NCI-H2029 (cell line): Measurements from ENCODE around the gene SLC16A10.
"Not testable (repeated sequence)": the region's sequence is repeated elsewhere in the genome, so short reads cannot be mapped to it uniquely, and the experiment has no call there.

ENCODE experiments used
- DNase-seq: peaks from one replicate; lab custom pipeline; 2025; lab: John Stamatoyannopoulos, UW

Gene SLC16A10

DNA sequence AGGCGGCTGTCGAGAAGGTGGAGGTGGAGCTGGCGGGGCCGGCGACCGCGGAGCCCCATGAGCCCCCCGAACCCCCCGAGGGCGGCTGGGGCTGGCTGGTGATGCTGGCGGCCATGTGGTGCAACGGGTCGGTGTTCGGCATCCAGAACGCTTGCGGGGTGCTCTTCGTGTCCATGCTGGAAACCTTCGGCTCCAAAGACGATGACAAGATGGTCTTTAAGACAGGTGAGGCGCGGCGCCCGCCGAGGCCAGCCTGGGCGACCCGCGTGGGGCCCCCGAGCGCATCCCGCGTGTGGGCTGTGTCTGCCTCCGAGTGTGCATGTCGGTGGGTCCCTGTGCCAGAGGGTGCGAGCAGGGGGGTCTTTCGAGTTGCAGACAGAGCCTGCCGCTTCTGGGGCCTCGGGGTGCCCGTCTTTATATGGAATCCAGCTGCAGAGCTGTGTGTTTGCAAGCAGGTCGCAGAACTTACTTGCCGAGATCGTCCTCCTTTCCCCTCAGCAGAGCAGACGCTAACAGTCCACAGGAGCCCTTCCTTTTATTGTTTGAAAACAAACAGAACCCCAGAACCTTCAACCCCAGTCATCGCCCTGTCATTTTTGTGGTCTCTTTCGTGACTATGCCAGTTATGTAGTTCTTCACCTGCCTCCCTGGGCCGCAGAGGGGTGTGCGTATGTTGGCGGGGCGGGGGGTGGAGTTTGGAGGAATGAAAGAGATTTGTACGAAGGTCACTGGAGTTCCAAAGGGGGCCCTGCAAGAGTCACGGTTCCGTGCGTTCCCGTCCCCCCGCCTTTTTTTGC is 766 bp downstream of the SLC16A10 start:
- DNase-seq, result no peak

DNA sequence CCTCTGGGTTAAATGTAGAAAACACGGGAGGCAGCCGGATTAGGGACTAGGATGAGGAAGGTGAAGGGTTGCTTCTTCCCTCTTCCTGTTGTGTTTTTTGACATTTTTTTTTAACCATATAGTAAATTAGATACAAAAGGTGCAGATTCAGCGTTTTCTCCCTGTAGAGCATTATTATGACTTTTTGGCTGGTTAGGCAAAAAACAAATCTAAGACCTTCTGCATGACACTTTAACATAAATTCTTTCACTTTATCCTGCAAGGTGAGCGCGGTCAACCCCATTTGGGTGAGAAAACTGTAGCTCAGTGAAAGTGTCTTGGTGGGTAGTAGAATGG is 1.3 kb downstream of the SLC16A10 start:
- DNase-seq, result no peak

DNA sequence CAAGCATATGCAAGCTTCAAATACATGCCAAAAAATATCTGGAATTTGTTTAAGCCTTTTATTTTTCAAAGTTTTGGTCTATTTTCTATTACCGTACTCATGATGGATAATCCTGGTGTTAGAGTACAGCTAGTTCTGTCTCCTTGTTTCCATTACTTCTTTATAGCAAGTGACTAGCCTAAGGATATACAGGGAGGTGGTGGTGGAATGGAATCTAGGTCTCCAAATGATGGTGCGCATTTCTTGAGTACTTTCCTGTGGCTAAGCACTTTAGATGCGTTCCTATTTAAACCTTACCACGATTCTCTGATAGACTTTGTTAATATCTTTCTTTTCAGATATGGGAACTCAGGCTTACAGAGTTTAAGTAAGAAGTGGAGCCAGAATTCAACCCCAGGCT is 3.5 kb downstream of the SLC16A10 start:
- no peak for DNase-seq

DNA sequence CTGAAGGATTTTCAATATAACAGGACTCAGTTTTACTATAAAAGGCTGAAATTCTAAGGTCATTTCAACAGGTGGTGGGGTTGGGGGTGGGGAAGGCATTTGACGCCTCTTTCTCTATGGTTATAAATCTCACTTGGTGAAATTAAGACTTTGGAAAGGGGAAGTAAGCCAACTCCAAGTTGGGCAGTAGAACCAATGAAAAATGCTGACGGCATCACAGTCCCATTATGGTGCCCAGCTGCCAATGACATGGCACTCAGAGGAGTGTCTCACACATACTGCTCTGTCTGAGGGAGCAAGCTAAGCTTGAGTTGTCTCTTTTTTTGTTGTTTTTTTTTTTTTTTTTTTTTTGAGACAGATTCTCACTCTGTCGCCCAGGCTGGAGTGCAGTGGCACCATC is 4.7 kb downstream of the SLC16A10 start:
- no peak for DNase-seq

DNA sequence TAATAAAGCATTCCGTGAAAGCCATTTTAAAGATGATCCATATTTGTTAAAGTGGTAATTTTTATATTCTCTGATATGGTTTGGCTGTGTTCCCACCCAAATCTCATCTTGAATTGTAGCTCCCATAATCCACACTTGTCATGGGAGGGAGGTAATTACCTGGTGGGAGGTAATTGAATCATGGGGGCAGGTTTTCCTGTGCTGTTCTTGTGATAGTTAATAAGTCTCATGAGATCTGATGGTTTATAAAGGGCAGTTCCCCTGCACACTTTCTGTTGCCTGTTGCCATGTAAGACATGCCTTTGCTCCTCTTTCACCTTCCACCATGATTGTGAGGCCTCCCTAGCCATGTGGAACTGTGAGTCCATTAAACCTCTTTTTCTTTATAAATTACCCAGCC is 8.2 kb downstream of the SLC16A10 start:
- not testable (repeated sequence) for DNase-seq

DNA sequence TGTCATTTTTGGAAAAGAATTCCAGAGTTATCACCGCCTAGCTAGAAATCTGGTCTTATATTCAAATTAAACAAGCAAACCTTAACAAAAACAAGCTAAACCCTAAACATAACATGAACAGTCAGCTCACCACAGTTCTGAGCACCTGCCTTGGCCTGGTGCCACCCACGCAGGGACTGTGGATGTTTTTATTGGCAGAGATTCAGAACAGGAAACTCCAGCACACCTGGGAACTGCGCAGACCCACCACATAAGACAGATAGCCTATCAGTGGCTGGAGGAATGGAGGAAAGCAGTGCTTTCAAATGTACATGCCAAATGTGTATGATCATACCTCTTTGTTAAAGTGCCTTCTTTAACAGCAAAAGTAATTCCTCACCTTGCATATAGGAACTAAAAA is 8.9 kb downstream of the SLC16A10 start:
- DNase-seq, result peak; percentile 90

DNA sequence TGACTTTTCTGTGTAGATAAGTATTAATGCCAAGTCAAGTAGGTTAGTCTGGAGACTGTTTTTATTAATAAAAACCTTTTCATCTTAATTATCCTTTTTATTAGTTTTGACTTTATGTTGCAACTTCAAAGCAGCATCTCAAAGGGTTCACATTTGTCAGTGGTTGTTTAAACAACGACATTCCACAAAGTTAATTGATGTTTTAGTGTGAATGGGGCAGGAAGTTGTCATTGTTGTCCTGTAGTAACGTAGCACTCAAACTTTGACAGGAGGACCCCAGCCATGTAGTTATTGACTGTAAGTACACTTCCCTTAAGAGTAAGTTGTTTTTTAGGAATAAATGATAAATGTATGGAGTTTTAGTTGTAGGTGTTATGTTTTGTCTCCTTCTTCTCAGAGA is 11.3 kb downstream of the SLC16A10 start:
- no peak for DNase-seq

DNA sequence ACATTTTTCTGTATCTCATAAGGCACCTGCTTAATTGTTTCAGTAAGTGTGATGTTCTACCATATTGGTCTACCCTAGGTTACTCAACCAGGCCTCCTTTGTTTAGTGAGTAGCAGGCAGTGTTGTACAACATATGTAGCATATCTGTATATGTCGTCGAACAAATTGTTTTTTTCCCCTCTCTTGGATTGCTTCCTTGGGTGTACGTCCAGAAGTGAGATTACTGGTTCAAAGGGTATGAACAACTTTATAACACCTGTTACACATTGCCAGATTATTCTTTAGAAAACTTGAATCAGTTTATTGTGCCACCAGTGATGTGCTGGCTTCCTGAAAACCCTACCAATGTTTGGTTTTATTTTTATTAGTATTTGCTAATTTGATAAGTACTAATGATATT is 14.7 kb downstream of the SLC16A10 start:
- no peak for DNase-seq

DNA sequence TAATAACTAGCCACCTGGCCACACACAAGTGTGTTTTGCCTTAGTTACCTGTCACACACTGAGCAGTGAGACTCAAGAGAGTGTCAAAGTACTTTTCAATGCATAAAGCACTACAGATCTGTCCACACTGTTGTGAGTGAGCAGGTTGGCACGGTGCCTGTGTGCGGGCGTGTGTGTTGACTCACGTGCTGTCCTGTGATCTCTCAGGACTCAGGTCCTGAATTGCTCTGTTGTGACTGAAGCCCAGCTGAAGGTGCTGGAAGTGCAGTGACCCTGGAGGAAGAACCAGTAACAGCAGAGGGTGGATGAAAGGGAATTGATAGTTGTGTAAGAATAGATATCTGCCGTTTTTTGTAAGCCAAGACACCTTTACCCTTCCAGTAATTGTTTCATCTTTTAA is 18.3 kb downstream of the SLC16A10 start:
- DNase-seq, result peak; percentile 85

DNA sequence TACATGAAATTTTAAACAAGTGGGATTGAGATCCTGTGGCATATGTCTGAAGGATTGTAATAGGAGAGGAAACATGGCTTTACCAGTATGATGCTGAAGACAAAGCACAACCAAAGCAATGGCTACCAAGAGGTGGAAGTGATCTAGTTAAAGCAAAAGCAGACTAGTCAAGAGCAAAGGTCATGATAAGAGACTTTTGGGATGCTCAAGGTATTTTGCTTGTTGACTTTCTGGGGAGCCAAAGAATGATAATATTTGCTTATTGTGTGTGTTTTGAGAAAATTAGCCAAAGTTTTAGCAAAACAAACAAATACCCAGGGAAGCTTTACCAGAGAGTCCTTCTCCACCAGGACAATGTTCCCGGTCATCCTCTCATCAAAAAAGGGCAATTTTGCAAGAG is 20.3 kb downstream of the SLC16A10 start:
- DNase-seq, result no peak

DNA sequence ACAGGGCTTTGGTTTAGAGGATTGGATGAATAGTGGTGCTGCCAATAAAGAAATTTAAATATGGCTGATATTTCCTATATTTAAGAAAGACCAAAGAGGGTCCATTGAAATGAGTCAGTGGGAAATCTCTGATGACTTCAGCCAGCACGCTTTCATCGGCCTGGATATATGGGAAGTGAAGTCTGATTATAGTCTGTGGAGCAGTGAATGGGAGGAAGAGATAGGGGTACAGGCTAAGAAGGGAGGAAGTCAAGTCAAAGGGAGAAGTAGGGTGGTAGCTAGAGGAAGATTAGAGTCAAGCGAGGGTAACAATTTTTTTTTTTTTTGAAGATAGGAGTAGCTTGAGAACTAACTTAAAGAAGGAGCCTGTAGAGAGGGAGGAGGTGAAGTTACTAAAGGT is 22.7 kb downstream of the SLC16A10 start:
- DNase-seq, result no peak

DNA sequence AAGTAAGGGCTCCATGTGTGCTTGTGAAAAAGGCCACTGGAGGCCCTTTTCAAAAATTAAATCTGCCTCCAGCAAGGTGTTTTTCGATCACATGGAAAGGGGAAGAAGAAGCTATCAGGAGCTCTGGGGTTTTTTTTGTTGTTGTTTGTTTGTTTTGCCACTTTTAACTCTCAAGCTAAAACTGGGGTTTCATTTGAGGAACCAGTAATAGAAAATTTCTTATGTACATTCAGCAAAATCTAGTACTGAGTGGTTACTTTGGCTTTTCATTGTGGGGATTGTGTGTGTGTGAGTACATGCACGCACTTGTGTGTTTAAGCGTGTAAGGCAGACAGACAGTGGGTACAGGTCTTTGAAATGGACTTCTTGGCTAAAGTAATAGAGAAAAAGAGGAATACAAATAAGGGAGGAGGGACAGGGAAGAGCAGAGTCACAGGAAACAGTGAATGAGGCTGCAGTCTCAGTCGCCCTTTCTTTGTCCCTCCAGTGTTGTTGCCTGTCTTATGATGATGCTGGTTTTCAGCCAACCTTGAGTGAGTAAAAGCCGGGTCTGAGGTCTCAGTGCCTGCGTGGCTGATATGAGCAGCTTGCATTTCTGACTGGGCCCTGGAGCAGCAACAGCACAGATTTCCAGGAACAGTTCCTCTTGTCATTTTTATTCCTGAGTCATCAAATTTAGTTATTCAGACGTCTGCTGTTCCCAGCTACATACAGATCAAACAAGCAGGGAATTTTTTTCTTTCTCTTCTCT is 26.2 kb downstream of the SLC16A10 start:
- no peak for DNase-seq

DNA sequence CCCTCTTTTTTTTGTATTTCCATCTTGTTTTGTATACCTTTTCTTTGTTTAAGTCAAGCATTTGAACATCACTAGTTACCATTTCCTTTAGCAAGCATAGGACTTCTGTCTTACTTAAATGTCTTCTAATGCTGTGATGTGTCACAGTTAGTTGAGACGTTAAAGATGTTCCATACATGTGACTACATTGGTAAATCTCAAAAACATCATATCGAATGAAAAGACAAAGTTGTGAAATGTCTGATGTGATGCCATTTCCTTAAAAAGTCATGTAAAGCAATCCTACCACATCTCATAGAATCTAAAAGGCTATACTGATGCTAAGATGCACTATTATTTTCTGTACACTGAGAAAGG is 26.8 kb downstream of the SLC16A10 start:
- DNase-seq, result no peak

DNA sequence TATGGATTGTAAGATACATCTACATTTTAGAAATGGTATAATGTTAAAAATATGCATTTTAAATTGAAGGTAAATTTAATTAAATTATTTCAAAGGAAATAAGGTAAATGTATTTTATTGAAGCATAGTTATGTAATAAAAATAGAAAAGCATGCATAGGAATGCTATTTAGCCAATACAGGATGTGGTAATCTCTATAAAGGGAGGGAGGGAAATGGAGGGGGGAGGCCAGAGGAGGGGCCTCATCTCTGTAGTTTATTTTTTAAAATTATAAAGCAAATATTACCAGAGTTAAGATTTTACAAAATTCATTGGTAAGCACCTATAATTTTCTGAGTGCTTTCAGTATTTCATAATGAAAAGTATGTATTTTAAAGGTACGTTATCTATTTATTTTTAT is 27.2 kb downstream of the SLC16A10 start:
- DNase-seq, result no peak

DNA sequence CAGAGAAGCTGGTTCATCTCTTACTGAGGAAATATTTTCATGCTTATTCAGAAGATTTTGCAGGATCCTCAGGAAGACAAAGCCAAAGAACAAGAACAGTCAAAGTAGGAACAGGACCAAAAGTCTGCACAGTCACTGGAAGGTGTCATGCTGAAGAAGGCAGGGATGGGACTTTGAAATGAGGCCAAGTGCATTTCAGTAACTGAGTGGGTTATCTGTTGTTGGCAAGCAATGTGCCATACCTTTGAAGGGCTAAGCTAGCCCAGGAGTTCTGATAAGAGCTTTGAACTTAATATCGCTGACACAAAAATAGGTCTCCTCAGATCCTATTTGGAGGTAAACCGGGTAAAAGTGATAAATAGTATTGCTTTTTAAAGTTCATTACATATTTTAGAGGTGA is 31.5 kb downstream of the SLC16A10 start:
- no peak for DNase-seq

DNA sequence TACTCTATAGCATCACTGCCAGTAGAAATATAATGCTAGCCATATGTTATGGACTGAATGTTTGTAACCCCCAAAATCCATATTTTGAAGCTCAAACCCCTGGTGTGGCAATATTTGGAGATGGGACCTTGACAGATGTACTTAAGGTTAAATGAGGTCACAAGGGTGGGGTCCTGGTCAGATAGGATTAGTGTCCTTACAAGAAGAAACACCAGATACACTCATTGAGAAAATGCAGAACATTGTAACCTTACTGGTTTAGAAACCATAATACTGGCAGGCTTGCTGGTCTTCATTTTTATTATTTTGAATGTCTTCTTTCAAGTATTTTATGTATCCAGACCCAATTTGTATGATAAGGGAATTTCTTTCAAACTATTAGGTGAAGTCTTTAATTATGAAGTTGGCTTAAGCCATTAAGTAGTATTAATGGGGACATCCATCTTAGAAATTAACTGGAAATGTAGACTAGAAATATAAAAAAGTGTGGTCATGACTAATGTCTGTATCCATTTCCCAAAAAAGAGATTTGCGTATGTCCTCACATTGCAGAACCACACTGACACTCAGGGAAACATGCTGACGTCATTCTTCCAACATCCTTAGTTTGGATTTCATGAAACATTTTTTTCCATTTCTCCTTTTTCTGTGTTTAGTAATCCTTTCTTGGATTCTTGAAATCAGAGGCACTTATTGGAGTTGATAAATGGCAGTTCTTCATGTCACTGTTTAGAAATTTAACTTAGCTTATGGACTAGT is 32.4 kb downstream of the SLC16A10 start:
- DNase-seq, result no peak

DNA sequence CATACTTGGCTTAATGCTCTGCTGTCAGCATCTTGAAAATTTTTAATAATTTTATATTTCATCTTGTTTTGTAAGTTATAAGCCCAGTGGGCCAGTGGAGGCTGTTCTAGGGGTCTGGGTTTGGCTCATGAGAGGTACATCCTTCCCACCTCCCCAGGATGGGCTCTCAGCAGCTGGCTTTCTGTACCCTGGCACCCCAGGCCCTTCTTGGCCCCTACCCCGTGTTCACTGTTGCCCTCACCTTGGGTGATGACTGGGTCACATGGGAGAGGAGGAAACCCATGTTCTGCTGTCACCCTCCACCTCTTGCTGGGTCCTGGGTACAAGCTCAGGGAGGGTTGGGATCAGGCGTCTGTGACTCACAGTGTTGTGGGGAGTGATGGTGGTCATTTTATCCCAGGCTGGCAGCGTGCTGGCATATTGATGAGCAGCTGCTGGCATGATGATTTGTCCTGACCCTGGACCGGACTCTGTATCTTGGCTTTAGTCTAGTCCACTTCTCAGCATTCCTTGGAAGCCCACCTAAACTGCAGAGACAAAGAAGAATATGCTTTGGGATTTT is 34.6 kb downstream of the SLC16A10 start:
- DNase-seq, result no peak

DNA sequence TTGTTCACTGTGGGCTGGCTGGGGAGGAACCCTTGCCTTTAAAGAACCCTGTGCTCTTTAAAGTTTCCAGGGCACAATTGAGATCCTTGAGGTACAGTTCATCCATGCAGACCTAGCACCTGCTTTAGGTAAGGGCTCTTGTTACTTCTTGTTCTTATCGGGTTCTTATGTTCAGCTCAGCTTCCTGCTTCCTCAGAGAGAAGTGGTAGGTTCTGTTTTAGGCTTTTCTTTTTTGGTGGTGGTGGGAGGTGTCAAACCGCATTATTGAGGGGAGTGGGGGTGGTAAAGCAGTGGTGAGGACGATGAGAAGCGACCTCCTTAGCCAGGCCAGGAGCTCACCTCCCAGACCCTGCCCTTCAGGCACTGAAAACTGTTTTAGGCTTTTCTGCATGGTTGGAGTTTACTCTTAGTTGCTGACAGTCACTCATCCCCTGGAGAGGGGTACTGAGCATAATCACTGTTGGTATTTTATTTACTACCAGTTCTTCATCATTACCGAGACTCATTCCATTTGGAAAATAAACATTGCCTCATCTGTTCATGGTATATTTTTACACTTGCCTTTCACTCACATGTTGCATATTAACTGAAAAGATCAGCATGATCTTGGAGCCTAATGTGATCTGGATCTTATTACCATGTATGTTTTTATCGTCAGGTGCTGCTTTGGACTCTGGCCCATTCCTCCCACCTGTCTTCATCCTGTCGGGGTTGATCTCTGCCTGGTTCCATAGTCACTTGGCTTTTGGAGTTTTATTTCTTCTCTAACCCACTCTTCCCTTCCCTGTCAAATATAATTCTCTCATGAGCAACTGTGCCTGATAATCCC is 35.4 kb downstream of the SLC16A10 start:
- DNase-seq, result peak; percentile 52

DNA sequence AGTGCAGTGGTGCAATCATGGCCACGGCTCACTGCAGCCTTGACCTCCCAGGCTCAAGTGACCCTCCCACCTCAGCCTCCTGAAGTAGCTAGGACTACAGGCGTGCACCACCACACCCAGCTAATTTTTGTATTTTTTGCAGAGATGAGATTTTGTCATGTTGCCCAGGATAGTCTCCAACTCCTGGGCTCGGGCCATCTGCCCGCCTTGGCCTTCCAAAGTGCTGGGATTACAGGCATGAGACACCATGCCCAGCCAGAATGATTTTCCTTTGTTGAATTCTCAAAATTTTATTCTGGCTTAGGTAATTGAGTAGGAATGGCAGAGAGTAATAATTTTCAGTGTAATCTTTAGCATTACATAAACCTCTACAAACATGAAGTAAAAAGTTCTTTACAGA is 37.1 kb downstream of the SLC16A10 start:
- no peak for DNase-seq

DNA sequence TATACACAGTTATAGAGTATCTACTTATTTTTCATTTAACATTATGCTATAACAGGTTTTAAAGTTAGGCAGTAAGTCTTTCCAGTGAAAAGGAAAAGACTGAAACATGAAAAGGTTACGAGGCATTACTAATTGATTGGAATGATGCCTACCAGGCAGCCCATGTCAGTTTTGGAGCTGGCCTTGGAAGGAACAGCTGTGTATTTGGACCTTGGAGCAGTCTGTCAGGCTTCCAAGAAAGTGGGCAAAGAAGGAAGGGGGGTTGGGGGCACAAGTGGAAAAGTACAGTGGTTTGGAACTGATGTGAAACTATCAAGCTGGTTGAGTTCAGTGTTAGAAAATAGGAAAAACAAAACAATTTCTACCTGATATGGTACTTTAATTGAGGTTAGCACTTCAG is 41.7 kb downstream of the SLC16A10 start:
- DNase-seq, result no peak

DNA sequence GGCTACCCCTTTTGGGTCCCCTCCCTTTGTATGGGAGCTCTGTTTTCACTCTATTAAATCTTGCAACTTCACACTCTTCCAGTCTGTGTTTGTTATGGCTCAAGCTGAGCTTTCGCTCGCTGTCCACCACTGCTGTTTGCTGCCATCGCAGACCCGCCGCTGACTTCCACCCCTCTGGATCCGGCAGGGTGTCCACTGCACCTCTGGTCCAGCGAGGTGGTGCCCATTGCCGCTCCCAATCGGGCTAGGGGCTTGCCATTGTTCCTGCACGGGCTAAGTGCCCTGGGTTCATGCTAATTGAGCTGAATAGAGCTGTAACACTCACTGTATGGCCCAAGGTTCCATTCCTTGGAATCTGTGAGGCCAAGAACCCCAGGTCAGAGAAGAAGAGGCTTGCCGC is 43.7 kb downstream of the SLC16A10 start:
- not testable (repeated sequence) for DNase-seq

DNA sequence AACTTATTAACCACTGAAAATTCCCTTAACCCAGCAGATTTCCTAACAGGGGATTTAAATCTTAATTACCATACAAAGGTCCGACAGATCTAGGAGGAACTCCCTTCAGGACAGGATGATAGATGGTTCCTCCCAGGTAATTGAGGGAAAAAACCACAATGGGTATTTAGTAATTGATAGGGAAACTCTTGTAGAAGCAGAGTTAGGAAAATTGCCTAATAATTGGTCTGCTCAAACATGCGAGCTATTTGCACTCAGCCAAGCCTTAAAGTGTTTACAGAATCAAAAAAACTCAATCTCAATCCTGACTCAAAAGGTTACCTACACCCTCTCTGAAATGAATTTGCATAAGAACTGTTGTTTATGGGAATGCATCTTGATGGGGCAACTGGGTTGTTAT is 45.4 kb downstream of the SLC16A10 start:
- not testable (repeated sequence) for DNase-seq
